Posterior vena cava (tissue), 2 donors: ENCODE results near the gene LIPM. TPM values are rescaled to one million over a fixed set of nuclear protein-coding genes. Genes with fewer than 3 reads are reported as not detected.
"Not testable (repeated sequence)": the region's sequence is repeated elsewhere in the genome, so short reads cannot be mapped to it uniquely, and the experiment has no call there.

ENCODE experiments used
- DNase-seq: peaks from one replicate; pipeline ENCODE4 v3.0.0-alpha.2; 2020; ENCODE audit warnings: low spot score
- intact Hi-C, 2 donors: fragments of 100-400 bp; cut with DNase I; formaldehyde crosslinking; loops; one replicate each; pipeline versions ENCODE4 v1.14.1 to v1.14.2; 2022 to 2023
- total RNA-seq, 2 donors: library from RNA; stranded (reverse); fragmentation: NEBNext Ultra II Directional; extraction: Animal tissue kit (Norgen Biotek cat#: 25700); gene quantifications; one replicate each; pipeline ENCODE4 v1.2.1, GENCODE V29; 2021
- donor health status: DM: yes; HTN: yes; CAD: no.
- donor health status: DM: yes; HTN: yes; CAD: no.

The LIPM gene
- total RNA-seq, 2 donors from 2014 or later, result not detected

- DNase-seq, result no peak
- intact Hi-C loops, result loop anchor here in 1 of 2 donors (10.0 kb wide), 2 partner anchors 181 to 391 kb away; no protein-coding TSS in a partner anchor
Measured at GRCh38 chr10:88833723-88834122, 31.2 kb downstream of the LIPM start.

- DNase-seq, result peak; percentile 95
- intact Hi-C loops, result loop anchor here (5.0 to 10.0 kb wide), 4 partner anchors 97 to 389 kb away; no protein-coding TSS in a partner anchor
Measured at GRCh38 chr10:88835096-88835909, 32.8 kb downstream of the LIPM start.

- intact Hi-C loops, result loop anchor here (2.0 to 10.0 kb wide), 5 partner anchors 95 to 389 kb away; no protein-coding TSS in a partner anchor
- no peak for DNase-seq
Measured at GRCh38 chr10:88835910-88836221, 33.3 kb downstream of the LIPM start.

GRCh38 chr10:88837632-88838031, 35.1 kb downstream of the LIPM start:
- intact Hi-C loops, result loop anchor here (2.0 to 10.0 kb wide), 5 partner anchors 93 to 387 kb away; no protein-coding TSS in a partner anchor

GRCh38 chr10:88838766-88839350, 36.3 kb downstream of the LIPM start:
- intact Hi-C loops, result loop anchor here (5.0 to 10.0 kb wide), 4 partner anchors 93 to 386 kb away; no protein-coding TSS in a partner anchor
- DNase-seq, result no peak

More at GRCh38 chr10:88837632-88838031, 35.1 kb downstream of the LIPM start:
- not testable (repeated sequence) for DNase-seq

GRCh38 chr10:88840104-88840503, 37.6 kb downstream of the LIPM start:
- intact Hi-C loops, result loop anchor here in 1 of 2 donors (5.0 kb wide), 1 partner anchor 37 kb away; no protein-coding TSS in a partner anchor

GRCh38 chr10:88840881-88841280, 38.4 kb downstream of the LIPM start:
- no peak for DNase-seq
- intact Hi-C loops, result loop anchor here in 1 of 2 donors (5.0 kb wide), 1 partner anchor 36 kb away; no protein-coding TSS in a partner anchor

More at GRCh38 chr10:88840104-88840503, 37.6 kb downstream of the LIPM start:
- DNase-seq, result no peak

- intact Hi-C loops, result loop anchor here in 1 of 2 donors (5.0 kb wide), 1 partner anchor 36 kb away; no protein-coding TSS in a partner anchor
- DNase-seq, result no peak
Measured at GRCh38 chr10:88841316-88842111, 39.0 kb downstream of the LIPM start.

- no peak for DNase-seq
- intact Hi-C loops, result loop anchor here in 1 of 2 donors (5.0 kb wide), 1 partner anchor 34 kb away; no protein-coding TSS in a partner anchor
Measured at GRCh38 chr10:88843171-88843570, 40.6 kb downstream of the LIPM start.

- intact Hi-C loops, result no loop called here
- no peak for DNase-seq
Measured at GRCh38 chr10:88848499-88848898, 46.0 kb downstream of the LIPM start.

- DNase-seq, result no peak
- intact Hi-C loops, result no loop called here
Measured at GRCh38 chr10:88849234-88849633, 46.7 kb downstream of the LIPM start.

- no peak for DNase-seq
- intact Hi-C loops, result no loop called here
Measured at GRCh38 chr10:88850712-88851111, 48.2 kb downstream of the LIPM start.

- intact Hi-C loops, result no loop called here
- no peak for DNase-seq
Measured at GRCh38 chr10:88851706-88852105, 49.2 kb downstream of the LIPM start, which contains the start of gene ANKRD22. Gene ANKRD22 (minus strand): TSS chr10:88851844. CDS start chr10:88851607, 237 bp downstream.

- no peak for DNase-seq
- intact Hi-C loops, result no loop called here
Measured at GRCh38 chr10:88852327-88852726, 49.8 kb downstream of the LIPM start.

GRCh38 chr10:88853155-88853881, 50.8 kb downstream of the LIPM start:
- DNase-seq, result no peak
- intact Hi-C loops, result no loop called here

GRCh38 chr10:88854684-88855083, 52.2 kb downstream of the LIPM start:
- DNase-seq, result no peak
- intact Hi-C loops, result no loop called here

GRCh38 chr10:88857831-88858230, 55.3 kb downstream of the LIPM start:
- no peak for DNase-seq
- intact Hi-C loops, result no loop called here

GRCh38 chr10:88858491-88858890, 56.0 kb downstream of the LIPM start:
- intact Hi-C loops, result no loop called here
- DNase-seq, result no peak

GRCh38 chr10:88861036-88861435, 58.5 kb downstream of the LIPM start:
- DNase-seq, result no peak
- intact Hi-C loops, result no loop called here
